ENCODE results near the gene RNF207. TPM values are rescaled to one million over a fixed set of nuclear protein-coding genes. Genes with fewer than 3 reads are reported as not detected.

Gene RNF207
- total and polyA plus RNA-seq, 2 of the 8 experiments (the other 6 are each of a cell fraction or from before 2014, with no cell fraction given), result 3.9 to 5.4 TPM

- H4K5ac ChIP-seq (ENCODE audit: insufficient read length, low read depth, low read length), result no peak within 1 kb of the TSS
- FAIRE-seq, result no peak
- WGBS, 2 experiments (ENCODE audit: extremely low coverage in 1 of 2, insufficient coverage in 1 of 2, insufficient read length in 1 of 2, insufficient replicate concordance in 2 of 2, low coverage in 1 of 2, low lambda C conversion rate in 2 of 2, missing lambda C conversion rate in 1 of 2), result 4% methylated on average over 52 of the region's 57 CpGs; no CpG with 5 or more reads in 1 of the 2 experiments
- no peak within 1 kb of the TSS for H3K4ac ChIP-seq (replicated peaks; ENCODE audit: insufficient read length, low read depth, low read length)
- H2BK20ac ChIP-seq (ENCODE audit: low read length), result no peak within 1 kb of the TSS
- peak within 1 kb of the TSS; percentile 39 to 55 (median 41) for H3K4me3 ChIP-seq (ENCODE audit: extremely low read depth in 1 of 4, insufficient read depth in 2 of 4, low read depth in 3 of 4, low read length in 4 of 4)
- H2BK120ac ChIP-seq (replicated peaks; ENCODE audit: low read depth, low read length), result no peak within 1 kb of the TSS
- H3K36me3 ChIP-seq (ENCODE audit: control insufficient read depth in 2 of 4, insufficient read depth in 4 of 4, low read length in 3 of 4), result peaks cover under 1 to 7% (median under 1%) of the 10 kb centered on the region in 4 experiments; a peak in 3 of 8 replicates
- H2BK12ac ChIP-seq (ENCODE audit: low read depth, low read length), result no peak within 1 kb of the TSS
- peaks cover 4 to 9% (median 7%) of the 10 kb centered on the region in 4 experiments for H3K4me1 ChIP-seq (replicated peaks in 1 of 4; ENCODE audit: control insufficient read depth in 3 of 4, insufficient read depth in 4 of 4, low read length in 3 of 4)
- ChIA-PET POLR2A (ENCODE audit: partially characterized antibody) (interaction anchor here (1.0 to 6.0 kb wide), 4 partner anchors 14 to 234 kb away, joined by 3 to 50 read pairs (median 4); partner anchors contain the start of gene RPL22), CTCF (ENCODE audit: partially characterized antibody) (interaction anchor here (1.8 kb wide), 1 partner anchor 60 kb away, joined by 8 read pairs; no protein-coding TSS in a partner anchor)
- H3K27ac ChIP-seq (ENCODE audit: low read depth, low read length), result no peak within 1 kb of the TSS
- H3K18ac ChIP-seq (ENCODE audit: extremely low read depth, low read length), result 0 out of 2 replicates have a peak within 1 kb of the TSS, but pooled peaks have one; percentile 13
- no peaks in the 10 kb centered on the region; the same call in 1 of the 2 replicates for H3K79me1 ChIP-seq (ENCODE audit: low read depth, low read length)
- no peak within 1 kb of the TSS for H3K9ac ChIP-seq (replicated peaks in 1 of 4; ENCODE audit: extremely low read depth in 1 of 4, low read depth in 3 of 4, low read length in 3 of 4)
- no peak within 1 kb of the TSS for H3K14ac ChIP-seq (ENCODE audit: insufficient read length)
- no peak within 1 kb of the TSS for H3K56ac ChIP-seq (replicated peaks; ENCODE audit: insufficient read length, low read depth, low read length)
- no peak within 1 kb of the TSS for H2BK15ac ChIP-seq (ENCODE audit: low read length)
- peaks cover 19 to 61% (median 46%) of the 10 kb centered on the region in 4 experiments for H3K27me3 ChIP-seq (replicated peaks in 1 of 4; ENCODE audit: control insufficient read depth in 3 of 4, extremely low read depth in 1 of 4, insufficient read depth in 3 of 4, low read length in 3 of 4)
- no peak within 1 kb of the TSS for H3K23ac ChIP-seq (ENCODE audit: insufficient read length)
- H3K4me2 ChIP-seq (ENCODE audit: insufficient read depth in 1 of 2, low read depth in 2 of 2, low read length in 2 of 2), result peak within 1 kb of the TSS; percentile 42 to 80
- H4K8ac ChIP-seq (ENCODE audit: extremely low read depth, insufficient read depth, low read length), result peak within 1 kb of the TSS; percentile 57
- H3K9me3 ChIP-seq (ENCODE audit: insufficient read depth in 2 of 2, low read depth in 1 of 2, low read length in 1 of 2), result no peaks in the 10 kb centered on the region
- no peak within 1 kb of the TSS for H2AFZ ChIP-seq (ENCODE audit: low read length)
- H2AK5ac ChIP-seq (ENCODE audit: low read depth, low read length), result no peak within 1 kb of the TSS
- H4K91ac ChIP-seq (replicated peaks; ENCODE audit: insufficient read length, low read length), result no peak within 1 kb of the TSS
- peaks cover 9% of the 10 kb centered on the region; the same call in 1 of the 2 replicates for H3K23me2 ChIP-seq (ENCODE audit: low read depth, low read length)
- no peak within 1 kb of the TSS for H2BK5ac ChIP-seq (ENCODE audit: low read depth, low read length)
- H3K79me2 ChIP-seq (ENCODE audit: control insufficient read depth in 1 of 2, insufficient read depth in 2 of 2, low read length in 2 of 2), result peaks cover 0 to under 1% of the 10 kb centered on the region in 2 experiments; a peak in 1 of 4 replicates
- DNase-seq (ENCODE audit: low read depth in 1 of 2, low spot score in 2 of 2), result peak in 1 of 2 experiments; percentile 82
- peaks cover 3 to 18% of the 10 kb centered on the region in 2 experiments for H4K20me1 ChIP-seq (replicated peaks in 1 of 2; ENCODE audit: control insufficient read depth in 1 of 2, insufficient read depth in 2 of 2, low read length in 2 of 2)
- no peak for TF ChIP-seq CHD1 (IDR thresholded peaks at IDR 0.05; ENCODE audit: low read depth, low read length)
- no peak for TF ChIP-seq FOSL1 (IDR thresholded peaks at IDR 0.05; ENCODE audit: insufficient read depth, low read depth, low read length)
- no peak for TF ChIP-seq MAX (IDR thresholded peaks at IDR 0.05)
- TF ChIP-seq RXRA (IDR thresholded peaks at IDR 0.05; ENCODE audit: insufficient read depth, low read depth, low read length), result no peak
- no peak for TF ChIP-seq ATF2 (IDR thresholded peaks at IDR 0.05; ENCODE audit: low read length)
- TF ChIP-seq SP2 (IDR thresholded peaks at IDR 0.05; ENCODE audit: low read length), result no peak
- no peak for TF ChIP-seq NANOG (IDR thresholded peaks at IDR 0.05; ENCODE audit: insufficient read depth, low read depth, low read length, poor library complexity, severe bottlenecking)
- TF ChIP-seq RFX5 (IDR thresholded peaks at IDR 0.05; ENCODE audit: borderline replicate concordance, low read depth, low read length), result no peak
Observed at GRCh38 chr1:6180268-6180706, 25.6 kb upstream of the RNF207 start, which contains the start of gene CHD5. TSS of gene CHD5 (minus strand) at chr1:6180321. CDS start at chr1:6180023, 298 bp downstream.
